ENCODE results near the gene XXYLT1.
A peak's percentile ranks its signal among the peaks of the same experiment; 100 is the strongest.
"Not testable (repeated sequence)": the region's sequence is repeated elsewhere in the genome, so short reads cannot be mapped to it uniquely, and the experiment has no call there.

XXYLT1 gene

GRCh38 chr3:195270817-195271409 lies at the start of gene XXYLT1:
Gene XXYLT1, minus strand, starts transcription at chr3:195271159. Its CDS starts 101 bp downstream, at chr3:195271058.
- peak; percentile 95 for DNase-seq (ENCODE audit: low spot score)

- no peak for DNase-seq (ENCODE audit: low spot score)
Measured at GRCh38 chr3:195319060-195319459, 48.1 kb upstream of the XXYLT1 start.

- no peak for DNase-seq (ENCODE audit: low spot score)
Measured at GRCh38 chr3:195312714-195313113, 41.8 kb upstream of the XXYLT1 start.

GRCh38 chr3:195307711-195308110 lies 36.8 kb upstream of the XXYLT1 start:
- DNase-seq (ENCODE audit: low spot score): no peak

- no peak for DNase-seq (ENCODE audit: low spot score)
Measured at GRCh38 chr3:195306369-195306768, 35.4 kb upstream of the XXYLT1 start.

GRCh38 chr3:195302431-195302830 lies 31.5 kb upstream of the XXYLT1 start:
- no peak for DNase-seq (ENCODE audit: low spot score)

GRCh38 chr3:195297446-195297845 lies 26.5 kb upstream of the XXYLT1 start:
- no peak for DNase-seq (ENCODE audit: low spot score)

GRCh38 chr3:195296662-195297061 lies 25.7 kb upstream of the XXYLT1 start:
- no peak for DNase-seq (ENCODE audit: low spot score)

- no peak for DNase-seq (ENCODE audit: low spot score)
Measured at GRCh38 chr3:195291121-195291520, 20.2 kb upstream of the XXYLT1 start.

- DNase-seq (ENCODE audit: low spot score): not testable (repeated sequence)
Measured at GRCh38 chr3:195290643-195291042, 19.7 kb upstream of the XXYLT1 start.

GRCh38 chr3:195286115-195286872 lies 15.3 kb upstream of the XXYLT1 start:
- no peak for DNase-seq (ENCODE audit: low spot score)

- DNase-seq (ENCODE audit: low spot score): no peak
Measured at GRCh38 chr3:195285372-195285771, 14.4 kb upstream of the XXYLT1 start.

GRCh38 chr3:195284842-195285241 lies 13.9 kb upstream of the XXYLT1 start:
- no peak for DNase-seq (ENCODE audit: low spot score)

- no peak for DNase-seq (ENCODE audit: low spot score)
Measured at GRCh38 chr3:195282961-195283360, 12.0 kb upstream of the XXYLT1 start.

GRCh38 chr3:195274259-195274966 lies 3.5 kb upstream of the XXYLT1 start:
- DNase-seq (ENCODE audit: low spot score): no peak

GRCh38 chr3:195271410-195272243 lies 668 bp upstream of the XXYLT1 start:
- peak; percentile 93 for DNase-seq (ENCODE audit: low spot score)

GRCh38 chr3:195270079-195270816 lies 711 bp downstream of the XXYLT1 start:
- peak; percentile 76 for DNase-seq (ENCODE audit: low spot score)

GRCh38 chr3:195269375-195270078 lies 1.4 kb downstream of the XXYLT1 start:
- DNase-seq (ENCODE audit: low spot score): no peak

- DNase-seq (ENCODE audit: low spot score): no peak
Measured at GRCh38 chr3:195268576-195269309, 2.2 kb downstream of the XXYLT1 start.

GRCh38 chr3:195267096-195267495 lies 3.9 kb downstream of the XXYLT1 start:
- DNase-seq (ENCODE audit: low spot score): no peak
